AG04450 (cell line): ENCODE measurements around the gene NAV3. TPM values are rescaled to one million over a fixed set of nuclear protein-coding genes. Genes with fewer than 3 reads are reported as not detected.
A peak's percentile ranks its signal among the peaks of the same experiment; 100 is the strongest.

Experiments
- CTCF ChIA-PET: fragments of 300-600, 350-600 bp; formaldehyde crosslinking; extraction: SDS; loops from one replicate; lab custom pipeline; 2022; ENCODE audit warnings: antibody characterized with exemption, inconsistent platforms; lab: Charles Lee
- POLR2A ChIA-PET: fragments of 350-600 bp; formaldehyde crosslinking; extraction: SDS; loops from one replicate; lab custom pipeline; 2021; ENCODE audit warnings: antibody characterized with exemption, inconsistent platforms; lab: Yijun Ruan, JAX
- DNase-seq: peaks from one replicate; pipeline ENCODE4 v3.0.0-alpha.2; 2011; ENCODE audit warnings: low read depth, low spot score
- H3K27ac ChIP-seq: one replicate; pipeline ENCODE4 v1.5.1; 2012; ENCODE audit warnings: low read depth, low read length, control low read depth
- H3K27me3 ChIP-seq: one replicate; pipeline ENCODE4 v1.6.0; 2012; ENCODE audit warnings: low read length; ENCODE audit not compliant: control insufficient read depth, insufficient read depth
- H3K4me3 ChIP-seq: 2 replicates; pipeline ENCODE4 v1.5.1; 2011; ENCODE audit warnings: mild to moderate bottlenecking, low read depth, low read length, control low read depth
- H3K9me3 ChIP-seq: 2 replicates; pipeline ENCODE4 v1.5.1; 2012; ENCODE audit warnings: low read length; ENCODE audit not compliant: control insufficient read depth, insufficient read depth
- polyA plus RNA-seq: library from polyadenylated mRNA; depleted of rRNA; stranded (reverse); fragments of >200 nt; gene quantifications from 2 replicates; pipeline ENCODE4 v1.2.3, GENCODE V29; 2011
- TF ChIP-seq, protein P1 (sequence below): IDR thresholded peaks from 2 replicates; pipeline ENCODE4 v1.5.1; 2011; ENCODE audit warnings: low read depth, low read length, control low read depth, inconsistent platforms

NAV3 gene
- polyA plus RNA-seq, 1 experiment = 36.1 TPM

DNA sequence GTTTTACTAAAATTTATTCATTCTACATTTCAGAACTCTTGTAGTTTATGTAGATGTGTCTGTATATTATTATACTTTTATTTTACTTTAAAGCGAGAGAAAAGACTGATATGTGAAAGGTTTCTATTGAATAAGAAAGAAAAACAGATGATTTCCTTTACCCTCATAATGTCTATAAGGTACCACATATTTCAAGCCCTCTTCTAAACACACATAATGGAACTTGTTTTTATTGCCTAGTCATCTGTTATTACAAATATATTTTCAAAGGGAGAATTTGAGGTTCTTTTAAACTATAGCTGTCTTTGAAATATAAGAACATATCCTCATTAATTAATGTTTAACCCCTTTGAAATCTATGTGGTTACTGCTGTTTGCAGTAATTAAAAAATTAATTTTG lies 34.5 kb downstream of the NAV3 start:
- ChIA-PET POLR2A (no interaction called here), CTCF (no interaction called here)
- Histone ChIP-seq H3K27me3 (no peaks in the 10 kb centered on the region), H3K9me3 (no peaks in the 10 kb centered on the region), H3K4me3 (no peak overlapping the region), H3K27ac (no peak overlapping the region)
- no peak for DNase-seq
- TF ChIP-seq, protein P1, sequence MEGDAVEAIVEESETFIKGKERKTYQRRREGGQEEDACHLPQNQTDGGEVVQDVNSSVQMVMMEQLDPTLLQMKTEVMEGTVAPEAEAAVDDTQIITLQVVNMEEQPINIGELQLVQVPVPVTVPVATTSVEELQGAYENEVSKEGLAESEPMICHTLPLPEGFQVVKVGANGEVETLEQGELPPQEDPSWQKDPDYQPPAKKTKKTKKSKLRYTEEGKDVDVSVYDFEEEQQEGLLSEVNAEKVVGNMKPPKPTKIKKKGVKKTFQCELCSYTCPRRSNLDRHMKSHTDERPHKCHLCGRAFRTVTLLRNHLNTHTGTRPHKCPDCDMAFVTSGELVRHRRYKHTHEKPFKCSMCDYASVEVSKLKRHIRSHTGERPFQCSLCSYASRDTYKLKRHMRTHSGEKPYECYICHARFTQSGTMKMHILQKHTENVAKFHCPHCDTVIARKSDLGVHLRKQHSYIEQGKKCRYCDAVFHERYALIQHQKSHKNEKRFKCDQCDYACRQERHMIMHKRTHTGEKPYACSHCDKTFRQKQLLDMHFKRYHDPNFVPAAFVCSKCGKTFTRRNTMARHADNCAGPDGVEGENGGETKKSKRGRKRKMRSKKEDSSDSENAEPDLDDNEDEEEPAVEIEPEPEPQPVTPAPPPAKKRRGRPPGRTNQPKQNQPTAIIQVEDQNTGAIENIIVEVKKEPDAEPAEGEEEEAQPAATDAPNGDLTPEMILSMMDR = no peak

DNA sequence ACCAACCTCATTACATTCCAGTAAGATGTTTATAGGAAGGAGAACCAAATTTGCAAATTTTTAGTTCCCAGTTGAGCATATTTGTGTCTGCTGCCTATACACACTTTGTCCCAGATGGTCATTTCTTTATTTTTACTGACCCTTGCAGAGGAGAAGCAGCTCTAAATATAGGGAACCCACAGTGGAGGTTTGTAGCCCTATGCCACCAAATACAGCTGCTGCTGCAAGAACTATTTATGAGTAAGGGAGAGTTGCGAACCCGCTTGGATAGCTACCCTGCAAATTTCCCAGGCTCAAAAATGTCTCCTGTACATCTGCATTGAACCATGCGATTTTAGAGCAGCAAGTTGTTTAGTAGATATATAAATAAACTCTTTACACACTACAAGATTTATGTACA lies 48.2 kb downstream of the NAV3 start:
- CTCF ChIA-PET = no interaction called here

DNA sequence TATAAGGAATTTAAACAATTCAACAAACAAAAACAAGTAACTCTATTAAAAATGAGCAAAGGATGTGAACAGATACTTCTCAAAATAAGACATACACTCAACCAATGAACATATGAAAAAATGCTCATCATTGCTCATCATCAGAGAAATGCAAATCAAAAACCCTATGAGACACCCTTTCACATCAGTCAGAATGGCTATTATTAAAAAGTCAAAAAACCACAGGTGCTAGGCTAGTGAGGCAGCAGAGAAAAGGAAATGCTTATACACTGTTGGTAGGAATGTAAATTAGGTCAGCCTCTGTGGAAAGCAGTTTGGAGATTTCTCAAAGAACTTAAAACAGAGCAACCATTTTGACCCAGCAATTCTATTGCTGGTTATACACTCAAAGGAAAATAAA lies 52.0 kb downstream of the NAV3 start:
- ChIA-PET POLR2A (no interaction called here), CTCF (no interaction called here)
- H3K9me3 ChIP-seq = no peaks in the 10 kb centered on the region
- DNase-seq = no peak
- no peak overlapping the region for H3K4me3 ChIP-seq
- no peaks in the 10 kb centered on the region for H3K27me3 ChIP-seq
- TF ChIP-seq, protein P1 = no peak
- no peak overlapping the region for H3K27ac ChIP-seq

More for the DNA sequence above, 48.2 kb downstream of the NAV3 start:
- no peaks in the 10 kb centered on the region for H3K27me3 ChIP-seq
- DNase-seq = no peak
- no peak overlapping the region for H3K4me3 ChIP-seq
- POLR2A ChIA-PET = no interaction called here
- no peaks in the 10 kb centered on the region for H3K9me3 ChIP-seq
- TF ChIP-seq, protein P1 = no peak
- no peak overlapping the region for H3K27ac ChIP-seq

DNA sequence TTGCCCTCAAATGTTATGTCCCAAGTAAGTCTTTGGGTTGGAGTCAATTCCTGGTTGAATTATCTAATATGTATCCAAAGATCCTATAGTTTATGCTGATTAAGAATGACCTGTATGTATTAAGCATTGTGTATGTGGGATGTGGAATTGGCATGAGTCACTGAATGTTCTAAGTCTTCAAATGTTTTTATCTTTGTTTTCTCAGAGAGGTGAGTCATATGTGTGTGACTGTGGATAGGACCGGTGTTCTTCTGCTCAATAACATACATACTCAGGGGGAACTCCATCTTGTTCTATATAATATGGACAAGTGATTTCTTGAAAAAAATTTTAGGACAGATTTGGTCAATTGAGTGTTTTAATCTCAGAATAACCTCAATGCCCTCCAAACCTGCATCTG lies 57.9 kb downstream of the NAV3 start:
- DNase-seq = peak; percentile 29
- TF ChIP-seq, protein P1 = no peak
- H3K27me3 ChIP-seq = no peaks in the 10 kb centered on the region
- CTCF ChIA-PET = no interaction called here
- no peak overlapping the region for H3K27ac ChIP-seq
- H3K4me3 ChIP-seq = no peak overlapping the region
- no peaks in the 10 kb centered on the region for H3K9me3 ChIP-seq
- POLR2A ChIA-PET = no interaction called here

DNA sequence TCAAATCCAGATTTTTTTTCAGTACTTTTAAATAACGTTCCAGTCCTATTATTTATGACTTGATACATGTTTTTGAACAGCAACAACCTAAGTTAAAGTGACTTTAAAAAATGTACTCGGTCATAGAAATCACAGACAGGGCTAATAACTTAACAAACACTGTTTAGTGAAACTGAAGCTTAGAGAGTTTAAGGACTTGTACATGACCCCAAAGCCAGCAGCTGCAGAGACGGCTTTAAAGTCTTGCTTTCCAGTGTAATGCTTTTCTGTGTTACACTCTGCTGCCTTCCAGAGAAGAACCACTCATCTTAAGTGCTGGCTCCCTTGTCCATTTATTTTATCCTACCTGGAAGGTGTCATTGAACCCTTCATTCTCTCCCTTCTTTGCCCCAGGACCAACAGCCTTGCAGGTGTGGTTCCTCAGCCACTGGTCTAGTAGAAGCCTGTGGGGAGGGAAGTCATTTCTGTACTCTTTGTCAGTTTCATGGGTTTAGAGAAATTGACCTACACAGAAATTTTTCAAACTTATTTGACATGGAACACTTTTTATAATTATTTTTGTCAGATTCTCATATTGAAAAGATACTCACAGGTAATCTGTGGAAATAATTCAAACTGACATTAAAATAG lies 60.9 kb downstream of the NAV3 start:
- POLR2A ChIA-PET = no interaction called here

More for the DNA sequence above, 60.9 kb downstream of the NAV3 start:
- CTCF ChIA-PET = no interaction called here
- DNase-seq = no peak
- H3K27ac ChIP-seq = no peak overlapping the region
- H3K27me3 ChIP-seq = no peaks in the 10 kb centered on the region
- no peaks in the 10 kb centered on the region for H3K9me3 ChIP-seq
- TF ChIP-seq, protein P1 = no peak
- no peak overlapping the region for H3K4me3 ChIP-seq
